ENCODE data around the gene BGN. TPM values are rescaled to one million over a fixed set of nuclear protein-coding genes. Genes with fewer than 3 reads are reported as not detected.

The BGN gene
- total and polyA plus RNA-seq, 5 experiments from 2014 or later: not detected

GRCh38 chrX:153454901-153455550 lies 39.8 kb upstream of the BGN start:
- H3K4me1 Mint-ChIP-seq: no peaks in the 10 kb centered on the region
- no peak overlapping the region for H3K4me3 Mint-ChIP-seq
- ATAC-seq (no peak), DNase-seq (no peak)
- H3K27me3 Mint-ChIP-seq: no peaks in the 10 kb centered on the region
- H3K36me3 Mint-ChIP-seq: peaks cover 3 to 41% (median 5%) of the 10 kb centered on the region in 3 donors
- no peak overlapping the region for H3K27ac Mint-ChIP-seq
- H3K9me3 Mint-ChIP-seq: no peaks in the 10 kb centered on the region
- POLR2A ChIA-PET: no interaction called here

DNA sequence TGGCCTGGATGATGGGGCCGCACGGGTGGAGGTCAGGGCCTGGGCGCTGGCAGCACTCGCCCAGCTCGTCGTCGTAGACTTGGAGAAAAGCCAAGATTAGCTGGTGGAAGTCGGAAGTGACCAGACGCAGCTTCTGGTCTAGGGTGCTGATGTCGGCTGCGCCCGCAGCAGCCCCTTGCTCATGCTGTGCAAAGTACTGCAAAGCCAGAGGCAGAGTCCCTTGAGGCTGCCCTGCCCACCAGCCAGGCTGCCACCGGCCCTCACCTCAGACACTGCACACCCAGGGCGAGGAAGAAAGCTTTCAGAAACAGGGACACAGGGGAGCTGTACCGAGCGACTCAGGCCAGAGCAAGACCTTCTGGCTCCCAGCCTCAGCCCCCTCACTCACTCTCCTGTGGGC lies 39.2 kb upstream of the BGN start:
- Mint-ChIP-seq H3K27ac (no peak overlapping the region), H3K4me3 (no peak overlapping the region), H3K9me3 (no peaks in the 10 kb centered on the region), H3K4me1 (no peaks in the 10 kb centered on the region), H3K27me3 (no peaks in the 10 kb centered on the region), H3K36me3 (peaks cover 3 to 39% (median 5%) of the 10 kb centered on the region in 3 donors)
- no peak for DNase-seq
- POLR2A ChIA-PET: no interaction called here
- no peak for ATAC-seq

DNA sequence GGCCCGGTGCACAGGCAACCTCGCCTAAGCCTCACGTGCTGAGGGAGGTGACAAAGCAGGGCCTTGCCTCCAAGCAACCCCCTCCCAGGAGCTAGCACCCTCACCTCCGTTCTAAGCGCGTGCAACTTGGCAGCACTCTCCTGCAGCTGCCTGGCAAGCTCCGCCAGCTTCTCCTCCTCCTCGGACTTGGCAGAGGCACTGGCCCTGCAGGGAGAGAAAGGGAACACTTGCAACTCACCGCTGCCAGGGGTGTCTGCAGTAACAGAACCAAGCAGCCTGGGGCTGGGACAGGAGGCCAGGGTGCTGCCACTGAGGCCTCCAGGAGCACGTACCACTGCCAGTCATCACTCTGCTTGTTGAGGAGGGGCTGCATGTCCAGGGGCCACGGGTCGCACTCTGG lies 38.6 kb upstream of the BGN start:
- Mint-ChIP-seq H3K27me3 (no peaks in the 10 kb centered on the region), H3K36me3 (peaks cover 3 to 40% (median 5%) of the 10 kb centered on the region in 3 donors), H3K9me3 (no peaks in the 10 kb centered on the region), H3K4me1 (peaks cover 0 to 2% (median 0%) of the 10 kb centered on the region in 4 donors), H3K4me3 (no peak overlapping the region), H3K27ac (no peak overlapping the region)
- ATAC-seq: no peak
- no peak for DNase-seq
- POLR2A ChIA-PET: no interaction called here

GRCh38 chrX:153456704-153457103 lies 38.1 kb upstream of the BGN start:
- POLR2A ChIA-PET: no interaction called here
- ATAC-seq: no peak
- Mint-ChIP-seq H3K4me3 (no peak overlapping the region), H3K9me3 (no peaks in the 10 kb centered on the region), H3K4me1 (peaks cover 0 to 2% (median under 1%) of the 10 kb centered on the region in 4 donors), H3K36me3 (peaks cover 3 to 39% (median 5%) of the 10 kb centered on the region in 3 donors), H3K27me3 (no peaks in the 10 kb centered on the region), H3K27ac (no peak overlapping the region)
- no peak for DNase-seq

GRCh38 chrX:153457136-153457825 lies 37.5 kb upstream of the BGN start:
- H3K4me1 Mint-ChIP-seq: peaks cover 0 to 2% (median under 1%) of the 10 kb centered on the region in 4 donors
- H3K27me3 Mint-ChIP-seq: no peaks in the 10 kb centered on the region
- no peak overlapping the region for H3K4me3 Mint-ChIP-seq
- no peak for DNase-seq
- POLR2A ChIA-PET: no interaction called here
- no peak overlapping the region for H3K27ac Mint-ChIP-seq
- H3K9me3 Mint-ChIP-seq: no peaks in the 10 kb centered on the region
- peaks cover 3 to 43% (median 5%) of the 10 kb centered on the region in 3 donors for H3K36me3 Mint-ChIP-seq
- no peak for ATAC-seq

GRCh38 chrX:153457827-153458466 lies 36.8 kb upstream of the BGN start:
- DNase-seq: no peak
- POLR2A ChIA-PET: no interaction called here
- Mint-ChIP-seq H3K36me3 (peaks cover 3 to 41% (median 5%) of the 10 kb centered on the region in 3 donors), H3K27me3 (no peaks in the 10 kb centered on the region), H3K9me3 (no peaks in the 10 kb centered on the region), H3K27ac (no peak overlapping the region), H3K4me3 (no peak overlapping the region), H3K4me1 (peaks cover 0 to 2% (median under 1%) of the 10 kb centered on the region in 4 donors)
- no peak for ATAC-seq

DNA sequence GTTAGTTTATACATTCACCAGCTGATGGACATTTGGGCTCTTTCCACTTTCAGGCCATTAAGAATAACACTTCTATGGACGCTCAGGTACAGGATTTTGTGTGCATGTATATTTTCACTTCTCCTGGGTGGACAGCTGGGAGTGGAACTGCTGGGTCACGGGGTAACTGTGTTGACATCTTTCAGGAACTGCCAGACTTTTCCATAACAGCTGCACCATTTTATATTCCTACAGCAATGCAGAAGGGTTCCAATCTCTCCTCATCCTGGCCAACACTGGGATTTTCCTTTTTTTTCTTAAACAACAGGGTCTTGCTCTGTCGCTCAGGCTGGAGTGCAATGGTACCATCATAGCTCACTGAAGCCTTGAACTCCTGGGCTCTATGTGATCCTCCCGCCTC lies 36.3 kb upstream of the BGN start:
- H3K27me3 Mint-ChIP-seq: no peaks in the 10 kb centered on the region
- H3K27ac Mint-ChIP-seq: peak overlapping the region in 1 of 10 donors; percentile 49
- ATAC-seq: no peak
- no peak overlapping the region for H3K4me3 Mint-ChIP-seq
- no peaks in the 10 kb centered on the region for H3K9me3 Mint-ChIP-seq
- peaks cover 0 to 2% (median under 1%) of the 10 kb centered on the region in 4 donors for H3K4me1 Mint-ChIP-seq
- peaks cover 3 to 39% (median 5%) of the 10 kb centered on the region in 3 donors for H3K36me3 Mint-ChIP-seq
- DNase-seq: no peak
- POLR2A ChIA-PET: no interaction called here

DNA sequence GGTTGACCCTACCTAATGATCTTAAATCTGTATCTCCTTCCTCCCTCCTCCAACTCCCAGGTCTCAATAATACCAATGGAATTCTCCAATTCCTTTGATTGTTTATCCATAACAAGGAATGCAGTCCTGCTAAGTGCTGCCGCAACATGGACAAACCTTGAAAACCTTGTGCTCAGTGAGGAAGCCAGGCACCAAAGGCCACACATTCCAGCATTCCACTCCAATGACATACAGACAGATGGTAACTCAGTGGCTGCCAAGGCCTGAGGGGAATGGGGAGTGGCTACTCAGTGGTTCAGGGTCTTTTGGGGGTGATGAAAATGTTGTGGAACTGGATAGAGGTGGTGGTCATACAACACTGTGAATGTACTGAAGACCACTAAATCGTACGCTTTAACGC lies 34.8 kb upstream of the BGN start:
- Mint-ChIP-seq H3K36me3 (peaks cover 3 to 42% (median 5%) of the 10 kb centered on the region in 3 donors), H3K9me3 (no peaks in the 10 kb centered on the region), H3K4me3 (no peak overlapping the region), H3K4me1 (peaks cover 0 to 6% (median 3%) of the 10 kb centered on the region in 4 donors), H3K27ac (no peak overlapping the region), H3K27me3 (no peaks in the 10 kb centered on the region)
- POLR2A ChIA-PET: no interaction called here
- no peak for DNase-seq
- ATAC-seq: no peak

GRCh38 chrX:153460826-153461225 lies 34.0 kb upstream of the BGN start:
- H3K9me3 Mint-ChIP-seq: no peaks in the 10 kb centered on the region
- no peak overlapping the region for H3K4me3 Mint-ChIP-seq
- H3K27me3 Mint-ChIP-seq: no peaks in the 10 kb centered on the region
- H3K4me1 Mint-ChIP-seq: peaks cover 0 to 6% (median 3%) of the 10 kb centered on the region in 4 donors
- peaks cover 3 to 42% (median 5%) of the 10 kb centered on the region in 3 donors for H3K36me3 Mint-ChIP-seq
- DNase-seq (peak in 9 of 10 donors; percentile 10 to 76 (median 37)), ATAC-seq (peak; percentile 55 to 66)
- POLR2A ChIA-PET: no interaction called here
- peak overlapping the region in 1 of 10 donors; percentile 79 for H3K27ac Mint-ChIP-seq

DNA sequence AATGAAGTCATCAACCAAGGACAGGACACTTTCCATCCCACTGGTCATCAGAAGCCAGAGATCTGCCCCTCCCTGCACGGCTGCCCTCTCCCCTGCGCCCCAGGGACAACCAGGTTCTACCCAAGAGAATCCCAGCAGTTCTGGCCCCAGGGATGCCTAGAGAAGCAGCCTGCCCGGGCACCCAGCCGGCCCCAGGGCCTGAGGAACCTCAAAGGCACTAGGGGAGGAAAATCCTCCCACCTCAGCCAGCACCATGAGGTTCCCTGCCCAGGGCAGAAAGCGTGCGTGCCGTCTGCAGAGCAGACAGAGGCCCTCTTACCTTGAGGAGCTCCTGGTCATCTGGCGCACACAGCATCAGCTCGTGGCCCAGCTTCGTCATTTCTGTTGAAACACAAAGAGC lies 32.5 kb upstream of the BGN start:
- peaks cover 0 to 7% (median 5%) of the 10 kb centered on the region in 4 donors for H3K4me1 Mint-ChIP-seq
- H3K27me3 Mint-ChIP-seq: no peaks in the 10 kb centered on the region
- DNase-seq (no peak), ATAC-seq (no peak)
- no peak overlapping the region for H3K27ac Mint-ChIP-seq
- H3K36me3 Mint-ChIP-seq: peaks cover 3 to 41% (median 5%) of the 10 kb centered on the region in 3 donors
- no peak overlapping the region for H3K4me3 Mint-ChIP-seq
- POLR2A ChIA-PET: no interaction called here
- no peaks in the 10 kb centered on the region for H3K9me3 Mint-ChIP-seq

- Mint-ChIP-seq H3K4me1 (peaks cover 0 to 14% (median 8%) of the 10 kb centered on the region in 4 donors), H3K36me3 (peaks cover 3 to 45% (median 5%) of the 10 kb centered on the region in 3 donors), H3K27ac (no peak overlapping the region), H3K4me3 (no peak overlapping the region), H3K9me3 (peaks cover 0 to 3% (median 0%) of the 10 kb centered on the region in 9 donors), H3K27me3 (no peaks in the 10 kb centered on the region)
- peak in 1 of 10 donors; percentile 45 for DNase-seq
- ATAC-seq: no peak
- POLR2A ChIA-PET: no interaction called here
Measured at GRCh38 chrX:153463031-153463430, 31.7 kb upstream of the BGN start.

DNA sequence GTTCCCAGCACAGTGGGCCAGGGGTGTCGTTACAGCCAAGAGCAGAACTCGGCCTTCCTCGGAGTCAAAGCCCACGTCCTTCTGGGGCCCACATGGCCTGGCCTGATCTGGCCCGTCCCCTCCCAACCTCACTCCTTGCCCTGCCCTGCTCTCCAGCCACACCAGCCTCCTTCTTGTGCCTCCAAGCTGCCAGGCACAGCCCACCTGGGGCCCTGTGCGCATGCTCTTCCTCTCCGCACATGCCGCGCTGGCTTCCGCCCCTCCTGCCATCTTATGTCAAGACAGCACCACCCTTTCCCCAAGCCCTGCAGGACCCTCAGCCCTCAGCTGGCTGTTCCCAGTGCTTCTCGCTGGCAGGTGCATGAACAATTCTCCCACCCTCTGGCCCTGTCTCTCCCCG lies 31.2 kb upstream of the BGN start:
- peaks cover 0 to 15% (median 8%) of the 10 kb centered on the region in 4 donors for H3K4me1 Mint-ChIP-seq
- H3K36me3 Mint-ChIP-seq: peaks cover under 1 to 42% (median 5%) of the 10 kb centered on the region in 3 donors
- H3K27me3 Mint-ChIP-seq: no peaks in the 10 kb centered on the region
- POLR2A ChIA-PET: no interaction called here
- DNase-seq (no peak), ATAC-seq (no peak)
- no peak overlapping the region for H3K4me3 Mint-ChIP-seq
- H3K9me3 Mint-ChIP-seq: peaks cover 0 to 3% (median 0%) of the 10 kb centered on the region in 9 donors
- H3K27ac Mint-ChIP-seq: peak overlapping the region in 1 of 10 donors; percentile 74

DNA sequence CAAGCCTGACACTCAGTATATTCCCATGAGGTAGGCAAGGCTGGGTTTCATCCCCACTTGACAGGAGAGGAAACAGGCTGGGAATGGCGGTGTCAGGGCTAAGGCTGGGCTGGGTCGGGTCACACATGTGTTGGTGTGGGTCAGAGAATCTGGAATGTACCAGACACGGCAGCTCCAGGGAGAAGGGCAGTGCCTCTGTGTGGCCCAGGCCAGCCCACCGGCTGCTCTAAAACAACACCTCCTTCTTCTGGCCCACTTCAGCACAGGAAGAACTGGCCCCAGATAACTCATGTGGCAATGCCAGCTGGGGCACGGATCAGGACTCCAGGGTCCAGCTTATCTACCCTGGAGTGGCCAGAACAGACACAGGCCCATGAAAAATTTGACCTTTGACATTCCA lies 30.7 kb upstream of the BGN start:
- no peak for DNase-seq
- Mint-ChIP-seq H3K4me1 (peaks cover 4 to 15% (median 11%) of the 10 kb centered on the region in 4 donors), H3K4me3 (no peak overlapping the region), H3K27me3 (no peaks in the 10 kb centered on the region), H3K9me3 (peaks cover 0 to 3% (median 0%) of the 10 kb centered on the region in 9 donors), H3K36me3 (peaks cover 0 to 37% (median 3%) of the 10 kb centered on the region in 3 donors), H3K27ac (no peak overlapping the region)
- no peak for ATAC-seq
- POLR2A ChIA-PET: no interaction called here

All from naive thymus-derived CD8-positive, alpha-beta T cell (primary cell).